ENCODE data around the gene E2F4. TPM values are rescaled to one million over a fixed set of nuclear protein-coding genes. Genes with fewer than 3 reads are reported as not detected.

Gene E2F4
- total RNA-seq, 1 donor from 2014 or later, result 78.1 TPM

- peaks cover 37% of the 10 kb centered on the region for H3K4me1 ChIP-seq
- intact Hi-C loops (cut with DNase I), result no loop called here
- no peak for TF ChIP-seq POLR2AphosphoS5 (IDR thresholded peaks at IDR 0.05; ENCODE audit: insufficient read depth in 1 of 2, low read depth in 1 of 2)
- no peak for TF ChIP-seq CTCF (IDR thresholded peaks at IDR 0.05)
- no peak for TF ChIP-seq POLR2A (IDR thresholded peaks at IDR 0.05)
- no peak for DNase-seq (ENCODE audit: extremely low spot score in 2 of 2)
- H3K27me3 ChIP-seq, result no peaks in the 10 kb centered on the region
- no peaks in the 10 kb centered on the region for H3K9me3 ChIP-seq
- peaks cover 0 to 12% of the 10 kb centered on the region in 2 donors for H3K36me3 ChIP-seq
- peak overlapping the region; percentile 6 for H3K27ac ChIP-seq
- no peak overlapping the region for H3K4me3 ChIP-seq
Measured at GRCh38 chr16:67242138-67242730, 50.3 kb downstream of the E2F4 start.

GRCh38 chr16:67243481-67243880, 51.5 kb downstream of the E2F4 start:
- Histone ChIP-seq H3K27ac (peak overlapping the region; percentile 85), H3K4me1 (peaks cover 47% of the 10 kb centered on the region), H3K27me3 (no peaks in the 10 kb centered on the region), H3K36me3 (peaks cover 0 to 1% of the 10 kb centered on the region in 2 donors), H3K4me3 (no peak overlapping the region), H3K9me3 (no peaks in the 10 kb centered on the region)
- intact Hi-C loops (cut with DNase I), result no loop called here
- TF ChIP-seq CTCF (IDR thresholded peaks at IDR 0.05) (no peak), POLR2A (IDR thresholded peaks at IDR 0.05) (no peak)
- no peak for DNase-seq (ENCODE audit: extremely low spot score in 2 of 2)

GRCh38 chr16:67244387-67245185, 52.6 kb downstream of the E2F4 start:
- TF ChIP-seq POLR2AphosphoS5 (IDR thresholded peaks at IDR 0.05; ENCODE audit: insufficient read depth in 1 of 2, low read depth in 1 of 2) (peak in 1 of 2 donors; percentile 56), CTCF (IDR thresholded peaks at IDR 0.05) (no peak)
- peaks cover 58% of the 10 kb centered on the region for H3K4me1 ChIP-seq
- H3K9me3 ChIP-seq, result no peaks in the 10 kb centered on the region
- H3K36me3 ChIP-seq, result no peaks in the 10 kb centered on the region
- no peak overlapping the region for H3K4me3 ChIP-seq
- DNase-seq (ENCODE audit: extremely low spot score in 2 of 2), result no peak
- peak overlapping the region; percentile 85 for H3K27ac ChIP-seq
- intact Hi-C loops (cut with DNase I), result no loop called here
- no peaks in the 10 kb centered on the region for H3K27me3 ChIP-seq

- no peak for DNase-seq (ENCODE audit: extremely low spot score in 2 of 2)
- H3K36me3 ChIP-seq, result no peaks in the 10 kb centered on the region
- peak overlapping the region; percentile 85 for H3K27ac ChIP-seq
- no peaks in the 10 kb centered on the region for H3K27me3 ChIP-seq
- peaks cover 59% of the 10 kb centered on the region for H3K4me1 ChIP-seq
- TF ChIP-seq CTCF (IDR thresholded peaks at IDR 0.05), result no peak
- no peak for TF ChIP-seq POLR2A (IDR thresholded peaks at IDR 0.05)
- TF ChIP-seq POLR2AphosphoS5 (IDR thresholded peaks at IDR 0.05; ENCODE audit: insufficient read depth in 1 of 2, low read depth in 1 of 2), result no peak
- intact Hi-C loops (cut with DNase I), result no loop called here
- H3K4me3 ChIP-seq, result no peak overlapping the region
- H3K9me3 ChIP-seq, result no peaks in the 10 kb centered on the region
Measured at GRCh38 chr16:67245186-67245585, 53.2 kb downstream of the E2F4 start.

GRCh38 chr16:67245674-67246080, 53.7 kb downstream of the E2F4 start:
- Histone ChIP-seq H3K9me3 (no peaks in the 10 kb centered on the region), H3K27ac (peak overlapping the region; percentile 85), H3K36me3 (no peaks in the 10 kb centered on the region), H3K4me3 (peak overlapping the region; percentile 92 to 93), H3K27me3 (no peaks in the 10 kb centered on the region), H3K4me1 (peaks cover 59% of the 10 kb centered on the region)
- DNase-seq (ENCODE audit: extremely low spot score in 2 of 2), result no peak
- intact Hi-C loops (cut with DNase I), result no loop called here
- TF ChIP-seq POLR2A (IDR thresholded peaks at IDR 0.05) (no peak), POLR2AphosphoS5 (IDR thresholded peaks at IDR 0.05; ENCODE audit: insufficient read depth in 1 of 2, low read depth in 1 of 2) (no peak), CTCF (IDR thresholded peaks at IDR 0.05) (no peak)
